ENCODE results near the gene GPBP1L1. TPM values are rescaled to one million over a fixed set of nuclear protein-coding genes. Genes with fewer than 3 reads are reported as not detected.

GPBP1L1 gene
- total RNA-seq, 2 experiments from 2014 or later, result 116 to 125 TPM

DNA sequence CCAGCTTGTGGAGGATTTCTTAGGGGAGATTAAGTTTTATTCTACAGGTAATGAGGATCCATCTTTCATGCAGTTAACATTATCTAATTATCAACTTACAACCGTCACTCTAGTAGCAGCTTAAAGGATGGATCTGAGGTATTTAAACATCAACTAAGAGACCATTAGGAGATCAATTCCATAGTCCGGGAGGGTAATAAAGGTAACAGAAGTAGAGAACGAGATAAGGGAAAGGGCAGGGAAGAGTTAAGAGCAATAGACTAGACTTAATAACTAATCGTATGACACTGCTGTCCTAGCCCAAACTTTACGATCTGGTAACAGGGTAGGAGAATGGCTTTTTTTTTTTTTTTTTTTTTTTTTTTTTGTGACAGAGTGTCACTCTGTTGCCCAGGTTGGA, 43.0 kb downstream of the GPBP1L1 start:
- no peaks in the 10 kb centered on the region for H3K9me3 Mint-ChIP-seq
- H3K27ac Mint-ChIP-seq, result no peak overlapping the region
- H3K36me3 ChIP-seq (ENCODE audit: insufficient read depth, low read length), result peaks cover 62% of the 10 kb centered on the region
- H3K4me1 Mint-ChIP-seq (ENCODE audit: low read depth), result peaks cover 2% of the 10 kb centered on the region
- no peaks in the 10 kb centered on the region for H3K27me3 ChIP-seq (ENCODE audit: control insufficient read depth in 1 of 2, insufficient read depth in 2 of 2, low read length in 2 of 2)
- H3K9me3 ChIP-seq (ENCODE audit: control insufficient read depth in 1 of 2, insufficient read depth in 1 of 2, low read length in 2 of 2), result no peaks in the 10 kb centered on the region
- POLR2A ChIA-PET, result no interaction called here
- H3K4me1 ChIP-seq (ENCODE audit: insufficient read depth, low read length), result no peaks in the 10 kb centered on the region
- intact Hi-C loops (cut with DNase I, micrococcal nuclease), result no loop called here
- no peak overlapping the region for H3K4me3 Mint-ChIP-seq
- no peak overlapping the region for H3K4me3 ChIP-seq (ENCODE audit: low read length)
- H3K27me3 Mint-ChIP-seq, result no peaks in the 10 kb centered on the region
- no peak overlapping the region for H3K27ac ChIP-seq (ENCODE audit: low read depth in 1 of 2, low read length in 2 of 2)
- CTCF ChIA-PET, result no interaction called here
- no peak for DNase-seq
- ATAC-seq (ENCODE audit: poor library complexity), result no peak
- TF ChIP-seq, protein P1, sequence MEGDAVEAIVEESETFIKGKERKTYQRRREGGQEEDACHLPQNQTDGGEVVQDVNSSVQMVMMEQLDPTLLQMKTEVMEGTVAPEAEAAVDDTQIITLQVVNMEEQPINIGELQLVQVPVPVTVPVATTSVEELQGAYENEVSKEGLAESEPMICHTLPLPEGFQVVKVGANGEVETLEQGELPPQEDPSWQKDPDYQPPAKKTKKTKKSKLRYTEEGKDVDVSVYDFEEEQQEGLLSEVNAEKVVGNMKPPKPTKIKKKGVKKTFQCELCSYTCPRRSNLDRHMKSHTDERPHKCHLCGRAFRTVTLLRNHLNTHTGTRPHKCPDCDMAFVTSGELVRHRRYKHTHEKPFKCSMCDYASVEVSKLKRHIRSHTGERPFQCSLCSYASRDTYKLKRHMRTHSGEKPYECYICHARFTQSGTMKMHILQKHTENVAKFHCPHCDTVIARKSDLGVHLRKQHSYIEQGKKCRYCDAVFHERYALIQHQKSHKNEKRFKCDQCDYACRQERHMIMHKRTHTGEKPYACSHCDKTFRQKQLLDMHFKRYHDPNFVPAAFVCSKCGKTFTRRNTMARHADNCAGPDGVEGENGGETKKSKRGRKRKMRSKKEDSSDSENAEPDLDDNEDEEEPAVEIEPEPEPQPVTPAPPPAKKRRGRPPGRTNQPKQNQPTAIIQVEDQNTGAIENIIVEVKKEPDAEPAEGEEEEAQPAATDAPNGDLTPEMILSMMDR (IDR thresholded peaks at IDR 0.05), result no peak
- peaks cover 72% of the 10 kb centered on the region for H3K36me3 Mint-ChIP-seq (ENCODE audit: low read depth)

DNA sequence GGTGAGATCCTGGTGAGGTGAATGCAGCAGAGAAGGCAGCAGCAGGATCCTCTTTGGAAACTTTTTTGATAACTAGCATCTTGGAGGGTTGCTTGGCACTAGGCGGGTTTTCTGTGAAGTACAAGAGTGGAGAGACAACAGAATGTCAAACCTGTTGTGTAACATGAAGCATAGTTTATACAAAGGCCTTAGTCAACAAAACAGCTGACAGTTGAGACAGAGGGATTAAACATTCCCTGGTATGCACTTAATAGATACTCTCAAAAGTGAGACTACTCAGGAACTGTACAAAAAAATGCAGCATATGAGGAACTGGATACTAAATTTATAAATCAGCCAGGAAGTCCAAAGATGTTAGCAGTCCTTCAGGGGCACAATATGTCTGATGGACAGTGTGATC, 46.0 kb downstream of the GPBP1L1 start:
- no peaks in the 10 kb centered on the region for H3K4me1 ChIP-seq (ENCODE audit: insufficient read depth, low read length)
- no peak for ATAC-seq (ENCODE audit: poor library complexity)
- H3K36me3 ChIP-seq (ENCODE audit: insufficient read depth, low read length), result peaks cover 78% of the 10 kb centered on the region
- CTCF ChIA-PET, result no interaction called here
- POLR2A ChIA-PET, result no interaction called here
- H3K27ac ChIP-seq (ENCODE audit: low read depth in 1 of 2, low read length in 2 of 2), result no peak overlapping the region
- intact Hi-C loops (cut with DNase I, micrococcal nuclease), result no loop called here
- H3K9me3 ChIP-seq (ENCODE audit: control insufficient read depth in 1 of 2, insufficient read depth in 1 of 2, low read length in 2 of 2), result no peaks in the 10 kb centered on the region
- Mint-ChIP-seq H3K4me1 (ENCODE audit: low read depth) (no peaks in the 10 kb centered on the region), H3K27ac (peak overlapping the region; percentile 16), H3K4me3 (no peak overlapping the region), H3K36me3 (ENCODE audit: low read depth) (peaks cover 45% of the 10 kb centered on the region), H3K9me3 (no peaks in the 10 kb centered on the region), H3K27me3 (no peaks in the 10 kb centered on the region)
- no peaks in the 10 kb centered on the region for H3K27me3 ChIP-seq (ENCODE audit: control insufficient read depth in 1 of 2, insufficient read depth in 2 of 2, low read length in 2 of 2)
- DNase-seq, result no peak
- TF ChIP-seq, protein P1 (IDR thresholded peaks at IDR 0.05), result no peak
- H3K4me3 ChIP-seq (ENCODE audit: low read length), result no peak overlapping the region

DNA sequence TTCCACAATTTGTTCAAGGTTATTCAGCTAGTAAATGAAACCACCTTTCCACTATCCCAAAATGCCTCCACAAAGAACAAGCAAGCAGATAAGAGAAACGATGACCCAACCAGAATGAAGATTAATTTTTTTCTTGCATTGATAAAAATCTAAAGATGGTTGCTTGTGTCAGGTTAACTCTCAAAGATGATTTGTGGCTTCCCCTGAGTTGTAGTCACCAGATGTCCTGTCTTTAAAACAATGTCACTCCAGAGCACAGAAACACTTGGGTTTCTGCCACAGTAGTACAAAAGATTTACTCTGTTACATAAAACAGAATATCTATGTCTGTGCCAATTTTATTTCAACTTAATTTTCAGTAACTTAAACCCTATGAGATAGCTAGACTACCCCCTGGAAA, 51.1 kb downstream of the GPBP1L1 start:
- Mint-ChIP-seq H3K27ac (no peak overlapping the region), H3K4me3 (no peak overlapping the region), H3K4me1 (ENCODE audit: low read depth) (no peaks in the 10 kb centered on the region), H3K27me3 (no peaks in the 10 kb centered on the region), H3K36me3 (ENCODE audit: low read depth) (peaks cover 13% of the 10 kb centered on the region), H3K9me3 (no peaks in the 10 kb centered on the region)
- Histone ChIP-seq H3K9me3 (ENCODE audit: control insufficient read depth in 1 of 2, insufficient read depth in 1 of 2, low read length in 2 of 2) (no peaks in the 10 kb centered on the region), H3K27ac (ENCODE audit: low read depth in 1 of 2, low read length in 2 of 2) (no peak overlapping the region), H3K36me3 (ENCODE audit: insufficient read depth, low read length) (peaks cover 97% of the 10 kb centered on the region), H3K4me1 (ENCODE audit: insufficient read depth, low read length) (no peaks in the 10 kb centered on the region), H3K27me3 (ENCODE audit: control insufficient read depth in 1 of 2, insufficient read depth in 2 of 2, low read length in 2 of 2) (no peaks in the 10 kb centered on the region), H3K4me3 (ENCODE audit: low read length) (no peak overlapping the region)
- ATAC-seq (ENCODE audit: poor library complexity), result no peak
- ChIA-PET POLR2A (no interaction called here), CTCF (no interaction called here)
- TF ChIP-seq, protein P1 (IDR thresholded peaks at IDR 0.05), result no peak
- intact Hi-C loops (cut with DNase I, micrococcal nuclease), result no loop called here
- DNase-seq, result no peak

Measured in CD4-positive, alpha-beta T cell (primary cell).